ENCODE data around the gene RHOV. TPM values are rescaled to one million over a fixed set of nuclear protein-coding genes. Genes with fewer than 3 reads are reported as not detected.
A peak's percentile ranks its signal among the peaks of the same experiment; 100 is the strongest.

Gene RHOV
- total RNA-seq, 1 donor from 2014 or later, result not detected

DNA sequence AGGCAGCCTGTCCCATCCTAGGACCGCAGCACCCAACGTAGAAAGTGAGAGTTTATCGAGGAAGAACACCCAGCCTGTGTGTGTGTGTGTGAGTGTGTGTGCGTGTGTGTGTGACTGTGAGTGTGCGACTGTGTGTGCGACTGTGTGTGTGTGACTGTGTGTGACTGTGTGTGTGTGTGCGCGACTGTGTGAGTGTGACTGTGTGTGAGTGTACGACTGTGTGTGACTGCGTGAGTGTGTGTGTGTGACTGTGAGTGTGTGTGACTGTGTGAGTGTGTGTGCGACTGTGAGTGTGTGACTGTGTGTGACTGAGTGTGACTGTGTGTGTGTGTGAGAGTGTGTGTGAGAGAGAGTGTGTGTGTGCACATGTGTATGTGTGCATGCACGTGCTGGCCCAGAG is 40.0 kb upstream of the RHOV start:
- Histone ChIP-seq H3K4me3 (no peak overlapping the region), H3K27me3 (ENCODE audit: low read depth) (no peaks in the 10 kb centered on the region), H3K27ac (replicated peaks) (no peak overlapping the region), H3K4me1 (peaks cover 47% of the 10 kb centered on the region), H3K9me3 (replicated peaks) (no peaks in the 10 kb centered on the region), H3K36me3 (no peaks in the 10 kb centered on the region)
- TF ChIP-seq, protein P1, sequence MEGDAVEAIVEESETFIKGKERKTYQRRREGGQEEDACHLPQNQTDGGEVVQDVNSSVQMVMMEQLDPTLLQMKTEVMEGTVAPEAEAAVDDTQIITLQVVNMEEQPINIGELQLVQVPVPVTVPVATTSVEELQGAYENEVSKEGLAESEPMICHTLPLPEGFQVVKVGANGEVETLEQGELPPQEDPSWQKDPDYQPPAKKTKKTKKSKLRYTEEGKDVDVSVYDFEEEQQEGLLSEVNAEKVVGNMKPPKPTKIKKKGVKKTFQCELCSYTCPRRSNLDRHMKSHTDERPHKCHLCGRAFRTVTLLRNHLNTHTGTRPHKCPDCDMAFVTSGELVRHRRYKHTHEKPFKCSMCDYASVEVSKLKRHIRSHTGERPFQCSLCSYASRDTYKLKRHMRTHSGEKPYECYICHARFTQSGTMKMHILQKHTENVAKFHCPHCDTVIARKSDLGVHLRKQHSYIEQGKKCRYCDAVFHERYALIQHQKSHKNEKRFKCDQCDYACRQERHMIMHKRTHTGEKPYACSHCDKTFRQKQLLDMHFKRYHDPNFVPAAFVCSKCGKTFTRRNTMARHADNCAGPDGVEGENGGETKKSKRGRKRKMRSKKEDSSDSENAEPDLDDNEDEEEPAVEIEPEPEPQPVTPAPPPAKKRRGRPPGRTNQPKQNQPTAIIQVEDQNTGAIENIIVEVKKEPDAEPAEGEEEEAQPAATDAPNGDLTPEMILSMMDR (IDR thresholded peaks at IDR 0.05; ENCODE audit: borderline replicate concordance), result no peak
- intact Hi-C loops (cut with micrococcal nuclease), result no loop called here
- DNase-seq, result no peak

DNA sequence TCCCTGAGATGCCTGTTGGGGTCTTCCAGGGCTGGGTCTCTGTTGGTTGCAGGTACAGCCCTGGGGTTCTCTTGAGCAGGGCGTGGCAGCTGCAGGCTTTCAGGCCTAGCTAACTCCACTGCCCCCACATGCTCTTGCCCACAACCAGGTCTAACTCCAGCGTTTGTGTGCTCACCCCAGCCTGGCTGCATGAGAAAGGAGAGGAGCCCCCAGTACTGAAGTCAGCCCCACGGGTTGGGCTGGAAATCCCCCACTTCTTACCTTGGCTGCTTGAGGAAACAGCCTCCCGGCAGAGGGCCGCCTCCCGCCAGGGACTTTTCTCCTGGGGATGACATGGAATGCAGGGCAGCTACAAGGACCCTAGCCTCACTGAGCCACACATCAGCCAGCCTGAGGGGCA is 38.4 kb upstream of the RHOV start:
- Histone ChIP-seq H3K4me3 (no peak overlapping the region), H3K4me1 (peaks cover 42% of the 10 kb centered on the region), H3K9me3 (replicated peaks) (no peaks in the 10 kb centered on the region), H3K36me3 (no peaks in the 10 kb centered on the region), H3K27ac (replicated peaks) (no peak overlapping the region), H3K27me3 (ENCODE audit: low read depth) (no peaks in the 10 kb centered on the region)
- TF ChIP-seq, protein P1 (IDR thresholded peaks at IDR 0.05; ENCODE audit: borderline replicate concordance), result no peak
- intact Hi-C loops (cut with micrococcal nuclease), result no loop called here
- DNase-seq, result no peak

DNA sequence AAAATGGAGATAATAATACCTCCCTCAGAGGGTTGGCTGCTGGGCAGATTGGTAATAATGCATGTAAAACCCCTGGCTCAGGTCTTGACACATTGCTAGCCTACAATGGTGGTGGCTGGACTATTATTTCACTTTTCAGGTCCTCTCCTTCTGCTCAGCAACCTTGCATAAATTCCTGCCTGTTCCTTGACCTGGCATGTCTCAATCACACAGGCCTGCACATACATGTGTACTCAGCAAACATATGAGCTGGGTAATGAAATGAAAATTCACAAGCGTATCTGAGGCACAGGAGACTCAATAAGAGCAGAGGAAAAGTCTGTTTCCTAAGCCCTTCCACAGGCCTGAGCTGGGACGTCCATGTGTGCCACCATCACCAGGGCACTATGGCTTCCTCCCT is 37.7 kb upstream of the RHOV start:
- peaks cover 47% of the 10 kb centered on the region for H3K4me1 ChIP-seq
- intact Hi-C loops (cut with micrococcal nuclease), result no loop called here

DNA sequence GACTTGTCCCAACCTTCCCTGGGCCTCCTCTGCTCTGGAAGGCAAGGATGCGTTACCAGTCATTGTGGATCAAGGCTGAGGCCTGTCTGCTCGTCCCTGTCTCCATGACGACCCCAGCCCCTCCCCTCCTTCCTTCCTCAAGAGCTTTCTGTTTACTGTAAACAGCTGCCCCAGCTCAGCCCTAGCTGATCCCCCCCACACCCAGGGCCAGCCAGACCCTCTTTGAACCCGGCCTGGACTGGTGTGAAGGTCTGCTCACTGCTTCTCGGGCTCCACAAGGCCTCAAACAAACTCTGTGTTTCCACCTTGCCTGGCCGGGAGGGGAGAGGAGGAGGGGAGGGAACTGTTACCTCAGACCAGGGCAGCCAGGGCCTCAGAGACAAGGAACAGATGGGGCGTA is 37.1 kb upstream of the RHOV start:
- Histone ChIP-seq H3K4me3 (no peak overlapping the region), H3K36me3 (no peaks in the 10 kb centered on the region), H3K9me3 (replicated peaks) (no peaks in the 10 kb centered on the region), H3K27me3 (ENCODE audit: low read depth) (no peaks in the 10 kb centered on the region), H3K4me1 (peaks cover 53% of the 10 kb centered on the region), H3K27ac (replicated peaks) (no peak overlapping the region)
- no peak for DNase-seq
- TF ChIP-seq, protein P1 (IDR thresholded peaks at IDR 0.05; ENCODE audit: borderline replicate concordance), result no peak
- intact Hi-C loops (cut with micrococcal nuclease), result no loop called here

More for the DNA sequence above, 37.7 kb upstream of the RHOV start:
- TF ChIP-seq, protein P1 (IDR thresholded peaks at IDR 0.05; ENCODE audit: borderline replicate concordance), result no peak
- H3K27me3 ChIP-seq (ENCODE audit: low read depth), result no peaks in the 10 kb centered on the region
- no peaks in the 10 kb centered on the region for H3K9me3 ChIP-seq (replicated peaks)
- H3K4me3 ChIP-seq, result no peak overlapping the region
- no peak for DNase-seq
- H3K36me3 ChIP-seq, result no peaks in the 10 kb centered on the region
- no peak overlapping the region for H3K27ac ChIP-seq (replicated peaks)

DNA sequence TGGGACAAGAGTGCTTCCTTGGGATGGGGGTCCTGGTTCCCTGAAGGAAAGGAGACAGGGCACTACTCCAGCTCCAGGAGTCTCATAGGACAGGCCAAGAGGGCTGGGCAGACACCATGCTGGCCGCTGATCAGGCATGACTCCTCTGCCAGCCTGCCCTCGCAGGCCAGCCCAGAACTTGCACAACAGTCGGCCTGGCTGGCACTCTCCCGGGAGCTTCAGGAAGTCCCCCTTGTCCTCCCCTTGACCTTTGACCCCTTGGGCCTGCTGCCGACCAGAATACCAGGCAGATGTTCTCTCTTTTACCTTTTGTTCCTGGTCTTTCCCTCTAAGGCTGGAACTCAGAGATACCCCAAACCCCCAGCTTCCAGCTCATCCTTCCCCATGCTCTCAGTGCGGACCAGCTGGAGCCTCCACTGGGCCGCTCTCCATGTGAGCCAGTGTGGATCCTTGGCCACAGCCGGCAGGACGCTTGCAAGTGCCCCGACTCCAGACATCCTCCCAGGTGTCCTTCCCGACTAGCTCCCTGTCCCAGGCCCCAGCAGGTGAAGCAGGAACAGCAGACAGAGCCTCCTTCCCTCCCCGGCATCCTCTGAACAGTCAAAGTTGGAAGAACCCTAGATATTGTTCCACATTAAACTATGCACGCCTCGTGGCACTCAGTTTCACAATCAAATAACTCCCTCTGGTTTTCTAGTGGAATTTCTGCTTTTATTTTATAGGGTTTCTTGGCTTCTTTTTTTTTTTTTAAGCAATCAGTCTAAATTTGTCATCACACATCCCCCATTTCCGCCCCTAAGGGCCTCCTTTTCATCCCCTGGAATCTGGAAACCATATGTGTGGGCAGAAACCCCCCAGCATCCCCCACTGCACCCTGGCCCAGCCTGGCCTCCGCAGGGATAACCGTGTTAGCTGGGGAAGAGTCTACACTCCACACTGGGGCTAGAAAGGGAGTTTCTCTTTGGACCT is 35.9 kb upstream of the RHOV start:
- intact Hi-C loops (cut with micrococcal nuclease), result loop anchor here (5.0 kb wide), 2 partner anchors 32 to 107 kb away; no protein-coding TSS in a partner anchor
- no peaks in the 10 kb centered on the region for H3K27me3 ChIP-seq (ENCODE audit: low read depth)
- H3K4me1 ChIP-seq, result peaks cover 56% of the 10 kb centered on the region
- DNase-seq, result no peak
- TF ChIP-seq, protein P1 (IDR thresholded peaks at IDR 0.05; ENCODE audit: borderline replicate concordance), result no peak
- no peaks in the 10 kb centered on the region for H3K9me3 ChIP-seq (replicated peaks)
- H3K4me3 ChIP-seq, result no peak overlapping the region
- H3K36me3 ChIP-seq, result no peaks in the 10 kb centered on the region
- peak overlapping the region; percentile 8 for H3K27ac ChIP-seq (replicated peaks)
